ENCODE data around the gene PTPRN2. TPM values are rescaled to one million over a fixed set of nuclear protein-coding genes. Genes with fewer than 3 reads are reported as not detected.

The PTPRN2 gene
- total RNA-seq, 1 experiment from 2014 or later = not detected

- 0 out of 2 replicates have a peak, but pooled peaks cover 6% of the 10 kb centered on the region for H3K27me3 ChIP-seq (ENCODE audit: insufficient read depth, low read depth)
- H3K9me2 ChIP-seq (ENCODE audit: insufficient read depth) = no peaks in the 10 kb centered on the region
- H3K27ac ChIP-seq = no peak overlapping the region
- no peaks in the 10 kb centered on the region for H3K9me3 ChIP-seq (ENCODE audit: insufficient read depth, low read depth)
- no TSS peak for BruUV-seq (replicated peaks)
- H3K4me3 ChIP-seq = no peak overlapping the region
- no peaks in the 10 kb centered on the region for H3K36me3 ChIP-seq (ENCODE audit: low read depth)
- POLR2A ChIA-PET (ENCODE audit: unreplicated experiment) = no interaction called here
- H3K4me1 ChIP-seq (replicated peaks; ENCODE audit: insufficient read depth) = no peaks in the 10 kb centered on the region
- H2AFZ ChIP-seq = no peak overlapping the region
- no peaks in the 10 kb centered on the region for H4K20me1 ChIP-seq (ENCODE audit: insufficient read depth)
- H3K4me2 ChIP-seq = no peak overlapping the region
- H3F3A ChIP-seq (ENCODE audit: insufficient read depth, low read depth) = no peaks in the 10 kb centered on the region
- H3K79me2 ChIP-seq (ENCODE audit: low read depth) = no peaks in the 10 kb centered on the region
- intact Hi-C loops (cut with micrococcal nuclease; ENCODE audit: unreplicated experiment) = no loop called here
- CTCF ChIA-PET = no interaction called here
- TF ChIP-seq EZH2 (IDR thresholded peaks at IDR 0.05; ENCODE audit: low read depth) = no peak
- no peak for TF ChIP-seq CTCF (conservative IDR thresholded peaks at IDR 0.05)
- no peak for DNase-seq
Measured at GRCh38 chr7:158108646-158109293, 478.9 kb downstream of the PTPRN2 start.

- no TSS peak for BruUV-seq (replicated peaks)
- H3K9me2 ChIP-seq (ENCODE audit: insufficient read depth) = no peaks in the 10 kb centered on the region
- DNase-seq = no peak
- no peaks in the 10 kb centered on the region for H3F3A ChIP-seq (ENCODE audit: insufficient read depth, low read depth)
- POLR2A ChIA-PET (ENCODE audit: unreplicated experiment) = no interaction called here
- H3K27me3 ChIP-seq (ENCODE audit: insufficient read depth, low read depth) = peaks cover 9% of the 10 kb centered on the region
- TF ChIP-seq CTCF (conservative IDR thresholded peaks at IDR 0.05) (no peak), EZH2 (IDR thresholded peaks at IDR 0.05; ENCODE audit: low read depth) (no peak)
- CTCF ChIA-PET = no interaction called here
- no peaks in the 10 kb centered on the region for H3K79me2 ChIP-seq (ENCODE audit: low read depth)
- no peak overlapping the region for H3K27ac ChIP-seq
- H3K4me3 ChIP-seq = no peak overlapping the region
- intact Hi-C loops (cut with micrococcal nuclease; ENCODE audit: unreplicated experiment) = no loop called here
- H3K4me2 ChIP-seq = no peak overlapping the region
- H4K20me1 ChIP-seq (ENCODE audit: insufficient read depth) = no peaks in the 10 kb centered on the region
- no peaks in the 10 kb centered on the region for H3K36me3 ChIP-seq (ENCODE audit: low read depth)
- H3K4me1 ChIP-seq (replicated peaks; ENCODE audit: insufficient read depth) = no peaks in the 10 kb centered on the region
- H3K9me3 ChIP-seq (ENCODE audit: insufficient read depth, low read depth) = no peaks in the 10 kb centered on the region
- no peak overlapping the region for H2AFZ ChIP-seq
Measured at GRCh38 chr7:158107806-158108205, 479.8 kb downstream of the PTPRN2 start.

GRCh38 chr7:158106272-158106671, 481.4 kb downstream of the PTPRN2 start:
- intact Hi-C loops (cut with micrococcal nuclease; ENCODE audit: unreplicated experiment) = no loop called here
- ChIA-PET CTCF (no interaction called here), POLR2A (ENCODE audit: unreplicated experiment) (no interaction called here)
- Histone ChIP-seq H3K36me3 (ENCODE audit: low read depth) (no peaks in the 10 kb centered on the region), H3K9me2 (ENCODE audit: insufficient read depth) (no peaks in the 10 kb centered on the region), H3K79me2 (ENCODE audit: low read depth) (no peaks in the 10 kb centered on the region), H4K20me1 (ENCODE audit: insufficient read depth) (no peaks in the 10 kb centered on the region), H3K4me3 (no peak overlapping the region), H3K9me3 (ENCODE audit: insufficient read depth, low read depth) (no peaks in the 10 kb centered on the region), H3F3A (ENCODE audit: insufficient read depth, low read depth) (no peaks in the 10 kb centered on the region), H3K27me3 (ENCODE audit: insufficient read depth, low read depth) (peaks cover 24% of the 10 kb centered on the region), H3K4me2 (no peak overlapping the region), H3K27ac (no peak overlapping the region), H2AFZ (no peak overlapping the region), H3K4me1 (replicated peaks; ENCODE audit: insufficient read depth) (no peaks in the 10 kb centered on the region)
- no TSS peak for BruUV-seq (replicated peaks)
- no peak for DNase-seq
- TF ChIP-seq EZH2 (IDR thresholded peaks at IDR 0.05; ENCODE audit: low read depth) = no peak
- no peak for TF ChIP-seq CTCF (conservative IDR thresholded peaks at IDR 0.05)

Data from PC-9 (cell line).